ENCODE data around the gene IMPA2.
"Not testable (repeated sequence)": the region's sequence is repeated elsewhere in the genome, so short reads cannot be mapped to it uniquely, and the experiment has no call there.

IMPA2 gene

DNA sequence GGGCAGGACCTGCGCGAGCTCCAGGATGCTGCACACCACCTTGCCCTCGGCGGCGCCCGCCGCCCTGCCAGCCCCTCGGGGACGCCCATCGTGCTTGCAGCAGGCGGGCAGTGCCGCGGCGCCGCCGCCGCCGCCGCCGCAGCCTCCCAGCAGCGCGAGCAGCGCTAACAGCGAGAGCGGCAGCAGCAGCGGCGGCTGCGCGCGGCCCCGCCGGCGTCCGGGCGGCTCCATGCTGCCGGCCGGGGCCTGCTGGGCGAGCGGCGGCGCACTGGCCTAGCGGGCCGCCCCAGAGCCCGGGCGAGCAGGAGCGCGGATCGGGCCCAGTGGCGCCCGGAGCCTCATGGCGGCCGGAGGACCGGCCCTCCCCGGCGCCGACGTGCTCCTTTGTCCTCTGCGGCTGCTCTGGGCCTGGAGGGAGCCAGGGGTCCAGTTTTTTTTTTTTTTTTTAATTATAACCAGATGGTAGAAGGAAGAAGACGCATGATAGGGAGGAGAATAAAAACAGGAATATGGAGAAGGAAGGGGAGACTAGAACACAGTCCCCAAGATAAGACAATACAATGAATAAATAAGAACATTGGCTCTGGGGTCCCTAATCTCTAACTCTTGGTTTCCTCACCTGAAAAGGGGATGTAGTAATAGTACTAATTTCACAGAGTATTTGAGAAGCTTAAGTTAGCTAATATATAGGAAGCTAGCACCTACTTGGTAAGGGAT is 95.3 kb downstream of the IMPA2 start:
- DNase-seq (ENCODE audit: insufficient read length), result no peak
- FAIRE-seq, result no peak
- TF ChIP-seq POLR2A (IDR thresholded peaks at IDR 0.05; ENCODE audit: low read depth, low read length), result no peak
- no peak for TF ChIP-seq POLR2AphosphoS5 (IDR thresholded peaks at IDR 0.05; ENCODE audit: low read depth, low read length)
- TF ChIP-seq TAF1 (IDR thresholded peaks at IDR 0.05; ENCODE audit: borderline replicate concordance, low read depth, low read length), result no peak

DNA sequence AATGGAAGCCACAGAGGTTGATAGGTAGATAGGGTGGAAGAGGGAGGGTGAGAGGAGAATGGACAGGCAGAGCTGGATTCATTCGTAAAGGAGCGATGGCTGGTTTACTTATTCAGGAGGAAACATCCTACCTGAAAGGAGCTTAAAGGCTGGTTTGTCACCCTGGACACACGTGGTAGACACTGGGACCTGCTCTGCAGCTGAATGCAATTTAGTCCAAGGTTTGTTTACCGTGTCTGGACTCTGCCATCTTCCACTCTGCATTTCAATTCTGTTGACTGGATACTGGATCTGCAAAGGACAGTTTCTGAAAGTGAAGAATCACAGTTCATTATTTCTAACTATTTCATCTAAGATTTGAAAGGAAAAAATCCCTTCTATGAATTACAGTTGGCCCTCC is 96.7 kb downstream of the IMPA2 start:
- FAIRE-seq; DNase-seq (ENCODE audit: insufficient read length): not testable (repeated sequence)

DNA sequence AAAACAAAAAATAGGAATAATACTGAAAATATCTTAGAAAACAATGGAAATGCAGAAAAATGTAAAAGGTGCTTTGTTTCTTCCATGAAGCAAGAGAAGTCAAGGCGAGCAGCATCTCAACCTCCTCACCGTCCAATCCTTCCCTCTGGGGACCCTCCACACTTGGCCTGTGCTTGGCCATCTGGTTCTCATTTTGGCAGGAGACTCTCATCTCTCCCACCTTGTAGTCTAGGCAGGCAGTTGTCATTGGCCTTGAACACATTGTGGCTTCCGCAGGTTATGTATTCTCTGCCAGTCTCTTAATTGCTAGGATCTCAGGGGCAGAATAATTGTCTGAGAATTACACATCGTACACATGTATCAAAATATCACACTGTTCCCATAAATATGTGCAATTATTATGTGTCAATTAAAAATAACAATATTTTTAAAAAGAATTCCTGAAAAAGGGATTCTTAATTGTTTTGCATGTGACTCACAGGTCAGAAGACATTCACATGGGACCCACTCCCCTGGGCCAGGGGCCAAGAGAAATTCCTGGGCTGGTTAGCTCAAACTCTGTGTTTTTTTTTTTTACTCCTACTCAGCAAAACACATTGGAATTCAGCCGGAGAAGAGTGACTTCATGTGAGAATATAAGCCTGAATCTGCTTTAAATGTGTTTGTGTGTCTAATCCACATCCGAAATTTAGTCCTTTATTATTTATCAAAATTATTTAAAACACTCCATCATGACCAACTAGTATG is 98.4 kb downstream of the IMPA2 start:
- FAIRE-seq (no peak), DNase-seq (ENCODE audit: insufficient read length) (no peak)
- no peak for TF ChIP-seq TAF1 (IDR thresholded peaks at IDR 0.05; ENCODE audit: borderline replicate concordance, low read depth, low read length)
- TF ChIP-seq POLR2AphosphoS5 (IDR thresholded peaks at IDR 0.05; ENCODE audit: low read depth, low read length), result no peak
- TF ChIP-seq POLR2A (IDR thresholded peaks at IDR 0.05; ENCODE audit: low read depth, low read length), result no peak

Measured in GM12892 (cell line).